Activated effector memory CD4-positive, alpha-beta T cell treated with anti-CD3 and anti-CD28 coated beads, Interleukin-2, amount 50 U/mL, for 16 hours (primary cell): ENCODE data around the gene PIK3AP1.

Experiments
- DNase-seq: peaks from one replicate; pipeline ENCODE4 v3.0.0-alpha.2; 2020

PIK3AP1 gene

DNA sequence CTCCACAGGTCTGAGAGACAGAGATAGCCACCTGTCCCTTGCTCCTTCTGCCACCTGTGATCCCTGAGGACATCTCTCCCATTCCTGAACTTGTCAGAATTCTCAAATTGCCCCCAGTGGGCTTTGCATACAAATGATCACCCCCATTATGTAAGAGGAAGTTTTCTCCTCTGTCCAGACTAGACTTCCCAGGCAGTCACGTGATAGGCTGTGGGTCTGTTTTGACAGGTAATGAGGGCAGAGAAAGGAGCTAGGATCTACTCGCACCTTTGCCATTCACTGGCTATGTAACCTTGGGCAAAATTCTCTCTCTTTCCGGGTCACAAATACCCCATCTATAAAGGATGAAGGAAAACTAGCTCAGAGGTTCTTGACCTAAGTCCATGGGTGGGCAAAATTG, 112.1 kb downstream of the PIK3AP1 start:
- no peak for DNase-seq

GRCh38 chr10:96606946-96607345, 113.4 kb downstream of the PIK3AP1 start:
- no peak for DNase-seq

GRCh38 chr10:96606216-96606615, 114.1 kb downstream of the PIK3AP1 start:
- no peak for DNase-seq

DNA sequence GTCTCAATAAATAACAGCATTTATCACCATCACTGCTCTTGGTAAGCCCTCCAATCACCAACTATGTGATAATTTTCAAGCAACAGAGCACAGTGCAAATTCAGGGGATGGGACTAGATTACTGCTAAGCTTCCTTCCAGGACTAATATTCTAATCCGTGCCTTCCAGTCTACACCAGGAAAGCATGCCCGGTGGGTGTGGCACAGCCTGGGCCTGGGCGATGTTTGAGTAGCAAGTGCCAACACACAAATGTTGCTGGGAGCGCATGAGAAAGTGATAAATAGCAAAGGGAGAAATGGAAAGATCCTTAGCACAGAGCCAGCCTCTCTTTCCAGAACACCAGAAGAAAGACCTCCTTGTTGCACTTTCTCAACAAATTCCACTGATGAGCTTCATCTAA, 120.0 kb downstream of the PIK3AP1 start:
- no peak for DNase-seq

DNA sequence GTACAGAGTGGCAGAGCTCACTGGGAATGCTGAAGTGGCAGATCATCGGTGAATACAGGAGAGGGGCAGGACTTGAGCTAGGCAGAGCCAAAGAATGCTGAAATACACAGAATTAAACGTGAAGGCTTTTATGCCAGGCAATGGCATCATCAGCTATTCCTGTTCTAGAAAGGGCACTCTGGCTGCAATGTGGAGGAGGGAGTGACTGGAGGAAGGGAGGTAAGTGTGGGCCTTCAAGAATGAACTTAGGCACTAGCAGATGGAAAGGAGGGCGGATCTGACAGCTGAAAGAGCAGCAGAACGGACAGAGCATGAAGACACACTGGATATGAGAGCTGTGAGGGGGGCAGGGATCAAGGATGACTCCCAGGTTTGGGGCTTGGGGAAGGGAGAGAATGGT, 121.5 kb downstream of the PIK3AP1 start:
- no peak for DNase-seq

DNA sequence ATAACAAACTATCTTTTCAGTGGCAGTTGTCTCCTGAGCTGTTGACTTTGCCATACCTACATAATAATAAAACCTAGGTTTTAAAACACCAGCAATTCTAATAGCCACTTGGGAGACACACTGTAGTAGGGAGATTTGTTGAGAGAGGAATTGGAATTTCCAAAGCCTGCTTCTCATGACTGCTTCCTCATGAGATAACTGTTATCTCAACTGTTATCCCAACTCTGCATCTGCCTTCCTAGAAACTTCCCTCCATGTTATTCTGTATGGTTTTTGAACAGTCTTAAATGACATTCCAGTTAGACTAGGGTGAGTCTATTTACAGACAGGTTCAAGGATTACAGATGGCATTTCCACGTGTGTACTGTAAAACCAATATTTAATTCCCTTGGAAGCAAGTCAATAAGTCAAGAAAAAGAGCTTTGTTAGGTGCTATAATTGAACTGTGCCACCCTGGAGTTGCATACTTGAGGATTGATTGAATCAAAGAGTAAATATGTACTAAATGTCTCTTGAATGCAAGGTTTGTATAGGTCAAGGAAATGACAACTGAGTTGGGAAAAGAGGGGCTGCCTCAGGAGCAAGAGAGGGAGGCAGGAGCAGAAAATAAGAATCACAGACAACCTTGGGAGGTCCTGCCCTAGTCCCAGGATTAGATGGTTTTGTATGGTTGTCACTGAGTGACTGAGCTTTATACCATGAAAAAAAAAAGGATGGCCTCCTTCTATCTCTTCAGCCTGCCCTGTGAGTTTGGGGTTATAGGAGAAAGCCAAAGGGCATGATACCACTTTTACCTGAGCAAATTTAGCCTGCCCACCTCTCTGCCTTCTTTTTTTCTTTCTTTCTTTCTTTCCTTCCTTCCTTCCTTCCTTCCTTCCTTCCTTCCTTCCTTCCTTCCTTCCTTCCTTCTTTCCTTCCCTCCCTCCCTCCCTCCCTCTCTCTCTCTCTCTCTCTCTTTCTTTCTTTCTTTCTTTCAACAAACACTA, 123.6 kb downstream of the PIK3AP1 start:
- DNase-seq = no peak

- no peak for DNase-seq
Measured at GRCh38 chr10:96595741-96596140, 124.6 kb downstream of the PIK3AP1 start.

DNA sequence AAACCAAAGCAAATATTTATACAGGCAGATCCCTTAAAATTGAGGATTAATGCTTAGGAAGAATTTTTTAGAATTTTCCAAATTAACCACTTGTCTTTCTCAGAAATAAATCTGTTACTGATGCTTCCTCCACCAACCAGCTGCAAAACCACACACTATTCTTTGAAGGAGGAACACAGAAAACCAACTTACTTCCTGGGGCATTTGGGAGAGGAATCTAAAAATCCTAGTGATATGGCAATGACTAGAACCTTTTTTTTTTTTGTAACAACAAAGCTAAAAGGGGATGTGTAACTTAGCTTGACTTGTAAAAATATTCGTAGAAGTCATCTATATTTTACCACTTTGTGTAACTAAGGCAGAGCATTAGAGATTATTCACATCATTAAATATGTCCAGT, 128.4 kb downstream of the PIK3AP1 start:
- DNase-seq = no peak

GRCh38 chr10:96588616-96589419, 131.5 kb downstream of the PIK3AP1 start:
- no peak for DNase-seq

GRCh38 chr10:96588060-96588554, 132.2 kb downstream of the PIK3AP1 start:
- no peak for DNase-seq

GRCh38 chr10:96587264-96588059, 132.9 kb downstream of the PIK3AP1 start:
- no peak for DNase-seq

DNA sequence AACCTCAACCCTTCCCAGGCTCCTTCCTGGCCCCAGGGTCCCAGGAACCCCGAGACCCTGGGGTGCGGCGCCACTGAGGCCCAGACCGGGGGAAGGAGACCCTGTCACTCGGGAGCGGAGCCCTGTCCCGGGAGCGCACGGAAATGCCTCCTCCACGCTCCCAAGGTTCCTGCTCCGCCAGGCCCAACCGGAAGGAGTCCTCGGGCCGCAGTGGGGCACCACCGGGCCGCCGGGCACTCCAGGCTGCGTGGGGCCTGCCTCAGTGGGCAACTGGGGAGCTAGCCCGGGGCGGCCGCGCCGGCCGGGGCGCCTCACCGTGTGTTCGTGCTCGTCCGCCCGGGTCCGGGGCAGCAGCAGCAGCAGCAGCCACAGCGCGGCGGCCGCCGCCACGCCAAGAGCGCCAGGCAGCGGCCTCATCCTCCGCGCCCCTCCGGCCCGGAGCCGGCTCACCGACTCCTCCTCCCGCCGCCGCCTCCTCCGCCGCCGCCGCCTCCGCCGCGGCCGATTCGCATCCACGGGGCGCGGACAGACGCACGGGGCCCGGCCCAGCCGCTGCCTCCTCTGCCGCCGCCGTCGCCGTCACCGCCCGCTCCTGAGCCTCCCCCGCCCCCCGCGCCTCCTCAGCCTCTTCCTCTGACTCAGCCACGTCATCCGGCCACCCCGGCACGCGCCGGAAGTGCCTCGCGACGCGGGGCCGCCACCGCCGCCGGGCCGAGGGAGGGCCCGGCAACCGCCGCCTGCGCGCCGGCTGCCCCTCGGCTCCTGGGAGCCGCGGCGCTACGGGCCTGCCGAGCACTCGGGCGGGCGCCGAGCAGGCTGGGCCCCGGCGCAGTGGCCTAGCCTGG, 133.7 kb downstream of the PIK3AP1 start, which contains the start of gene TM9SF3:
Gene TM9SF3 (minus strand): TSS at position 594 of the 845 bp plus-strand sequence. CDS start 177 bp downstream, at position 417.
- peak; percentile 97 for DNase-seq

DNA sequence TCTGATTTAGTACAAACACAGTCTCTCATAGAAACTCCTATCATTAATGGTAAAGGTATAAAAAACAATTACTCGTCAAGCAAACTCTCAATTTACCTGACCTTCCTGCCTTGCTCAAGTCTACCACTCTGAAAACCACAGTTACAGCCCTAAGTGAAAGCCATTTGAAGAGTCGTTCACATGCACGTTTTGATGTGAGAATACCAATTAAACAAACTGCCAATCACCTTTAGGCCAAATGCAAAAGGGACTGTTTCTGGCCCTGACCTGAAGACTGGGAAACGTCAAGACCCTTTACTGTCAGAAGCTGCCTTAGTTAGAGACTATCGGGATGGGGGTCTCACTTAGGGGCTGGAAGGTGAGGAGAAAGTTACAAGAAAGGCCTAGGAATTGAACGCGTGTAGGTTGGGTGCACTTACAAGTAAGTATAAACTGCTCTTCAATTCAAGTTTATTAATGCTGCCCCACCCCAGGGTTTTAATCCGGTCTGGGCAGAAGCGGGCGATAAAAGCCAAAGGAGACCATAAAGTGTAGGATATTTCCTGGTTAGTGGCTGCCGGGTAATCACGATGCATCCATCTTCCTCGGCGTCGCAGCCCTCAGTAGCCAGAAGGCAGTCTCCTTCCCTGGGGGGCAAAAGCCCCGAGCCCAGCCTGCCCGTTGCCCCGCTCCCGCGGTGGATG, 134.4 kb downstream of the PIK3AP1 start:
- DNase-seq = no peak

DNA sequence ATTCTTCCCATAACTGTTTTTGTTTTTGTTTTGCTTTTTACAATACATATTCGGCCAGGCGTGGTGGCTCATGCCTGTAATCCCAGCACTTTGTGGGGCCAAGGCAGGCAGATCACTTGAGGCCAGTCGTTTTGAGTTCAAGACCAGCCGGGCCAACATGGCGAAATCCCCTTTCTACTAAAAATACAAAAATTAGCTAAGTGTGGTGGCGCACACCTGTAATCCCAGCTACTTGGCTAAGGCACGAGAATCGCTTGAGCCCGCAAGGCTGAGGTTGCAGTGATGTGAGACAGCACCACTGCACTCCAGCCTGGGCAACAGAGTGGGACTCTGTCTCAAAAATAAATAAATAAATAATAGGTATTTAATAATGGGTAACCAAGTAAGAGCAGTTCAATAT, 135.8 kb downstream of the PIK3AP1 start:
- no peak for DNase-seq

GRCh38 chr10:96584035-96584434, 136.3 kb downstream of the PIK3AP1 start:
- DNase-seq = no peak

DNA sequence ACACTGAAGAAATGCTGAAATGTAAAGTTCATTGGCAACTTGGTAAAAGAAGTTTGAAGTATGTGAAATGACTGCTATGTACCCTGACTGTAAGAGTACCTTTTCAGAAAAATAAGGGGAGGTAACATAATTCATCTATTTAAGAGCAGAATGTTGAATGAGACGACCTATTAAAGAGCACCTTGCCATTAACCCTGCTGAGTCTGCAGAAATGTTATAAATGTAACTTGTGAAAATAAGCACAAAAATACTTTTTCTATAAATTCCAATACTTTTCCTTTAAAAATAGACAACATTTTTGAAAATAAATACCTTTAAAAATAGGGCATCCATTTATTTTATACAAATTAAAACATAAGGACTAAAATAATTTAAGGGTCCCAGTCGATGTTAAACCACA, 141.2 kb downstream of the PIK3AP1 start:
- DNase-seq = no peak

- no peak for DNase-seq
Measured at GRCh38 chr10:96578633-96579032, 141.7 kb downstream of the PIK3AP1 start.

DNA sequence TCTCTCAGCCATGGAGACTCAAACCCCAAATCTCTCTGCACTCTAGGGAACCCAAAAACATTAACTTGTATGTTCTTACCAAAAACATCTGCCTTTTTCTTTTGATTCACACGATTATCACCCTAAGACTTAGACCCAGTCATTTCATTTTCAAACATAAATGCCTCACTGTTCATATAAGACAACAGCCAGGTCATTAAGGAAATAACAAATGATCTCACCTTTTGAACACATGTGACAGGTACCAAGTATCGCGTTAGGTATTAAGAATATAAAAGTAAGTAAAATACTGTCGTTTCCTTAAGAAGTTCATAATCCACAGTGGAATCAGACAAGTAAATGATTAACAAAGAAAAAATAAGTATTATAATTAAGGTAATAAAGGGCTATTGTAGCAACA, 142.3 kb downstream of the PIK3AP1 start:
- DNase-seq = no peak

DNA sequence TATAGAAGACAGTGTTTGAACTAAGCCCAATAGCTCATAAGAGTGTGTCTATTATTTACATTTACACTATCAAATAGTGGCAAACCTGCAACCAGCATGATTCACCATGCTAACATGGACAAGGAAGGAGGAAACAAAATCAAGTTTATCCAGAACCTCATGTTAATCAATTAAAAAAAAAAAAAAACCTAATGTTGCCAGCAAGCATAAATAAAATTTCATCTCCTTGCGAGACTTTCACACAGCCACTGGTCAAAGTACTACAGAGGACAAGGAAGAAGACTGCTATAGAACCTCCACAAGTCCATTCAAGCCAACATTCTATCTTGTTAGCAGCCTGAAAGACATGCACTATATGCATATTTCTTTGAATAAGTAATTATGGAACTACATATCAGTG, 143.2 kb downstream of the PIK3AP1 start:
- DNase-seq = no peak

DNA sequence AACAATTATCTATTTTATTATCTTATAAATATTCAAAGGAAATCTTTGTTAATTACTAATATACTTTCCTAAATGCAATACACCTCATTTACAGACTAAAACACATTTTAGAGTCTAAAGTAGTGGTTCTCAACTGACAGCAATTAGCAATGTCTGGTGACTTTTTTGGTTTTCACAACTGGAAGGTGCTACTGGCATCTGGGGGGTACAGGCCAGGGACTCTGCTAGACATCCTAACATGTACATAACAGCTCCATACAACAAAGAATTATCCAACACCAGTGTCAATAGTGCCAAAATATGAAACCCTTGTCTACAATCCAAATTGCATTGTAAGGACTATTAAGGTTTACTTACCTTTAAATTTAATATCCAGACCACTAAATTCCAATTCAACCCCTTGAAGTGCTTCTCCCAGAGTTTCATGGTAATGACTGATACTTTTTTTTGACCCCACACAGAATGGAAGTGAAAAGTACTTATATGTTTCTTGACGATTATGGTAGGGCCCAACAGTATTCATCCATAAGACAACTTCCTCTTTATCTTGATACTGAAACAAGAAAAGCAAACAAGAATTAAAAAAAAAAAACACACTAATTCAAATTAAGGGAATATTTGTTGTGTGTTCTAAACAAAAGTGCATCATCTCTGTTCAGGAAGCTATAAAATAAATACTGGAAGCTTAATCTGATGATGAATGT, 143.9 kb downstream of the PIK3AP1 start:
- no peak for DNase-seq
